Glutamatergic neuron (in vitro differentiated cells): ENCODE data around the gene FRMD1. TPM values are rescaled to one million over a fixed set of nuclear protein-coding genes. Genes with fewer than 3 reads are reported as not detected.

Experiments used
- DNase-seq: peaks from one replicate; pipeline ENCODE4 v3.0.0; 2022
- H3K27ac Mint-ChIP-seq: one replicate; pipeline ENCODE4 v1.8.0; 2020; ENCODE audit warnings: mild to moderate bottlenecking, mixed read lengths, inconsistent platforms; ENCODE audit not compliant: unreplicated experiment
- H3K27me3 Mint-ChIP-seq: one replicate; pipeline ENCODE4 v1.8.0; 2020; ENCODE audit warnings: mild to moderate bottlenecking, moderate library complexity, mixed read lengths, inconsistent platforms; ENCODE audit not compliant: unreplicated experiment
- H3K36me3 Mint-ChIP-seq: one replicate; pipeline ENCODE4 v1.8.0; 2020; ENCODE audit warnings: mild to moderate bottlenecking, mixed read lengths, inconsistent platforms; ENCODE audit not compliant: unreplicated experiment
- H3K4me1 Mint-ChIP-seq: one replicate; pipeline ENCODE4 v1.8.0; 2020; ENCODE audit warnings: mild to moderate bottlenecking, low read depth, mixed read lengths, inconsistent platforms; ENCODE audit not compliant: unreplicated experiment
- H3K4me3 Mint-ChIP-seq: one replicate; pipeline ENCODE4 v1.8.0; 2020; ENCODE audit warnings: mild to moderate bottlenecking, mixed read lengths, inconsistent platforms; ENCODE audit not compliant: unreplicated experiment
- H3K9me3 Mint-ChIP-seq: one replicate; pipeline ENCODE4 v1.8.0; 2020; ENCODE audit warnings: mild to moderate bottlenecking, moderate library complexity, mixed read lengths, inconsistent platforms; ENCODE audit not compliant: unreplicated experiment
- total RNA-seq: library from RNA; stranded (reverse); fragmentation: NEBNext Ultra II Directional; extraction: Animal tissue kit (Norgen Biotek cat#: 25700); gene quantifications from one replicate; pipeline ENCODE4 v1.2.1, GENCODE V29; 2021; ENCODE audit not compliant: unreplicated experiment
- TF ChIP-seq, protein P1 (sequence below): fragments of 200-600 bp; sonication (generic); IDR thresholded peaks from one replicate; pipeline ENCODE4 v1.5.0; 2021; ENCODE audit not compliant: partially characterized antibody, unreplicated experiment

Gene FRMD1
- total RNA-seq, 1 donor from 2014 or later, result not detected

DNA sequence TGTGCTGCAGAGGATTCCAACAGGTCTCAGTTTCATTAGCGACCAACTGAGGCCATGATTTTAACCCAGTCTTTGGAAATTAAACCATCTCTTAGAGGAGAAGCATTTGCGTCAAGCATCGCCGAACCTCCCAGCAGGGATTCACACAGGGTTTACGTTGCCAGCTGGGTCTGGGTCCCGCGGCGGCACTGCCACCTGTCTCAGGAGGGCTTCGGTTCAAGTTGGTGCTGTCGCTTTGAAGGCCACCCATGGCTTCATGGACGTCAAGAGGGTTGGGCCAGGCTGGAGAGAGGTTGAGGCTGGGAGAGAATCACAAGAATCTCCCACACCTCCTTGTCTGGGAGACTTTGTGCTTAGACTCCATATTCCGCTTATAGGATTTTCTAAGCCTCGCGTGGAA is 43.0 kb upstream of the FRMD1 start:
- peaks cover 3% of the 10 kb centered on the region for H3K9me3 Mint-ChIP-seq
- H3K27ac Mint-ChIP-seq, result no peak overlapping the region
- no peaks in the 10 kb centered on the region for H3K4me1 Mint-ChIP-seq
- TF ChIP-seq, protein P1, sequence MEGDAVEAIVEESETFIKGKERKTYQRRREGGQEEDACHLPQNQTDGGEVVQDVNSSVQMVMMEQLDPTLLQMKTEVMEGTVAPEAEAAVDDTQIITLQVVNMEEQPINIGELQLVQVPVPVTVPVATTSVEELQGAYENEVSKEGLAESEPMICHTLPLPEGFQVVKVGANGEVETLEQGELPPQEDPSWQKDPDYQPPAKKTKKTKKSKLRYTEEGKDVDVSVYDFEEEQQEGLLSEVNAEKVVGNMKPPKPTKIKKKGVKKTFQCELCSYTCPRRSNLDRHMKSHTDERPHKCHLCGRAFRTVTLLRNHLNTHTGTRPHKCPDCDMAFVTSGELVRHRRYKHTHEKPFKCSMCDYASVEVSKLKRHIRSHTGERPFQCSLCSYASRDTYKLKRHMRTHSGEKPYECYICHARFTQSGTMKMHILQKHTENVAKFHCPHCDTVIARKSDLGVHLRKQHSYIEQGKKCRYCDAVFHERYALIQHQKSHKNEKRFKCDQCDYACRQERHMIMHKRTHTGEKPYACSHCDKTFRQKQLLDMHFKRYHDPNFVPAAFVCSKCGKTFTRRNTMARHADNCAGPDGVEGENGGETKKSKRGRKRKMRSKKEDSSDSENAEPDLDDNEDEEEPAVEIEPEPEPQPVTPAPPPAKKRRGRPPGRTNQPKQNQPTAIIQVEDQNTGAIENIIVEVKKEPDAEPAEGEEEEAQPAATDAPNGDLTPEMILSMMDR, result no peak
- H3K27me3 Mint-ChIP-seq, result peaks cover 9% of the 10 kb centered on the region
- no peak for DNase-seq
- no peaks in the 10 kb centered on the region for H3K36me3 Mint-ChIP-seq
- H3K4me3 Mint-ChIP-seq, result no peak overlapping the region

DNA sequence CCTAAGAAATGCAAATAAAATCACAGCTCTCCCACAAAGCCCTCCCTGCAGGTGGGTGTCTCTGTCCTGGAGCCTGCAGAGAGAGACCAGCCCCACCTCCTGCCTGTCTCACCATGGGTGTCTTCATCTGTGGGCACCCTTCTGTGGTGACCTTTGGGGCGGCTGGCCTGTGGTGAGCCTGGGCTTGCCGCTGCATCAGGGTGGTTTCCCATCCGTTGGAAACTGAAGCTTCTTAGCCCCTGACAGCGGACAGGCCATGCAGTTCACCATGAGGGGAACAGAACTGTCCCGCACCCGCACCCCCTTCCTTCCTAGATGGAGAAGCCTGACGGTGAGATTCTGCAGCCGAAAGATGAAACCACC is 42.3 kb upstream of the FRMD1 start:
- DNase-seq, result no peak
- peaks cover 3% of the 10 kb centered on the region for H3K9me3 Mint-ChIP-seq
- H3K27ac Mint-ChIP-seq, result no peak overlapping the region
- no peaks in the 10 kb centered on the region for H3K4me1 Mint-ChIP-seq
- H3K4me3 Mint-ChIP-seq, result no peak overlapping the region
- H3K36me3 Mint-ChIP-seq, result no peaks in the 10 kb centered on the region
- TF ChIP-seq, protein P1, result no peak
- H3K27me3 Mint-ChIP-seq, result peaks cover 9% of the 10 kb centered on the region

DNA sequence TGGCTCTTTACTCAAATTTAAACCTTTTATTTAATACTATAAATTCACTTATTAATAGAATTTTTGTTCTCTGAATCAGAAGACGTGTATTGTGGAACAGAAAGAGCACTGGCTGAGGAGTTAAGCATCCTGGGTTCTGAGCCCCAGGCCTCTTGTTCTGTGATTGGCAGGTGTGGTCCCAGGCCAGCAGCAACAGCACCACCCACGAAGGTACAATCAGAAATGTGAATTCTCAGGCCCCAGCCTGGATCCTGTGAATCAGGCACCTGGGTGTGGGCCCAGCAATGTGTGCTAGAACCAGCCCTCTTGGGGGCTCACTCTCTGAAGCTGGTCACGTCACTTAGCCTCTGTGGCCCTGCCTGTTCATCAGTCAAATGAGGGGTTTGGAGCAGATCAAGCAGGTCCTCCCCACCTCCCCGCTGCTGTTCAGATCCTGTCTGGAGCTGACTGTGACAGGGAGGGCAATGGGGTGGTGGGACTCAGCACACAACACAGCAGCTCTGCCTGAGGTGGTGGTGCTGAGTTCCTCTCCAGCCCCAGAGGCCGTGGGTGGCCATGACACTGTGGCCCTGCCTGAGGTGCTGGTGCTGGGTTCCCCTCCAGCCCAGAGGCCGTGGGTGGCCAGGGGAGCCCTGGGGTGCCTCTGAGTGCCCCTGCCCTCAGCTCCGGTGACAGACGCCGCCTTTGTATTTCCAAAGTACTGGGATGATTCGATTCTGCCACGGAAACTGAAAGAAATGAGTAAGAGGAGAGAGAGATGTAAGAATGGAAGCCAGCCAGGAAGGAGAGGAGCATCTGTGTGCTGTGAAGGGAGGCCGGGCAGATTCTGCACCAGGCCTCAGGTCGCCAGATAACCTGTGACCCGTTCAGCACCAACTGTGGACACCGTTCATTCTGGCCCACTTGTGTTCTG is 41.6 kb upstream of the FRMD1 start:
- Mint-ChIP-seq H3K9me3 (peaks cover 9% of the 10 kb centered on the region), H3K27ac (no peak overlapping the region), H3K27me3 (peaks cover 12% of the 10 kb centered on the region), H3K4me3 (no peak overlapping the region), H3K36me3 (peaks cover 5% of the 10 kb centered on the region), H3K4me1 (no peaks in the 10 kb centered on the region)
- TF ChIP-seq, protein P1, result no peak
- no peak for DNase-seq

DNA sequence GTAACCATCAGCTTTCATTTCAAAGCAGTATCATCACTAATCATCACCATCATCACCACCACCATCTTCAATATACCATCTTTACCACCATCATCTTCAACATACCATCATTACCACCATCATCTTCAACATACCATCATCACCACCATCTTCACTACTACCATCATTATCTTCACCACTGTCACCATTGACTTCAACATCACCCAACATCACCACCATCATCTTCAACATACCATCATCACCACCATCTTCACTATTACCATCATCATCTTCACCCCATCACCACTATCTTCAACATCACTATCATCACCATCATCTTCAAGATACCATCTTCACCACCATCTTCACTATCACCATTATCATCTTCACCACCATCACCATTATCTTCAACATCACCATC is 40.5 kb upstream of the FRMD1 start:
- Mint-ChIP-seq H3K27me3 (peaks cover 14% of the 10 kb centered on the region), H3K9me3 (peaks cover 14% of the 10 kb centered on the region), H3K27ac (no peak overlapping the region), H3K4me1 (no peaks in the 10 kb centered on the region), H3K36me3 (peaks cover 9% of the 10 kb centered on the region), H3K4me3 (no peak overlapping the region)
- TF ChIP-seq, protein P1, result no peak
- no peak for DNase-seq

DNA sequence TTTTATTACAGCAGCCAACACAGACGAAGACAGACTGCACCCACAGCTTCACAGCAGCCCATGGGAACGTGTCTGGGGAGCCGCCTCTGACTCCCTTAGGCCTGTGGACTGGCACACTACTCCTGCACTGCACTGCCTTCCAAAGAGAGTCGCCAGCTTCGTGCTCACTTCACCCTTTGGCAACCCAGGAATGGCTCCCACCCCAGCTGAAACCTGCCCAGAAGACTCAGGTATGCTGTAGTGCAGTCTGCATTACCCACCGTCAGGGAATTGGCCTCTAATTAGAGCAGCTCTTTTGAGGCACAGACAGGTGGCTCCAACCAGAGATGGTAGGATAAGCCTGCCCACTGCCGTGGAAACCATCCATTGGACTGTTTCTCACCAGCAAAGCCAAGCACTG is 39.9 kb upstream of the FRMD1 start:
- Mint-ChIP-seq H3K4me3 (no peak overlapping the region), H3K36me3 (peaks cover 9% of the 10 kb centered on the region), H3K9me3 (peaks cover 14% of the 10 kb centered on the region), H3K4me1 (no peaks in the 10 kb centered on the region), H3K27ac (no peak overlapping the region), H3K27me3 (peaks cover 12% of the 10 kb centered on the region)
- no peak for DNase-seq
- TF ChIP-seq, protein P1, result no peak
